K562 (cell line): ENCODE results near the gene PPP1R14D. TPM values are rescaled to one million over a fixed set of nuclear protein-coding genes. Genes with fewer than 3 reads are reported as not detected.

Experiments
- ADNP ChIP-seq: fragments of 200-800 bp; sonication (Bioruptor generic); IDR thresholded peaks from 2 replicates; pipeline ENCODE4 v1.6.1; 2016; ENCODE audit warnings: missing genetic modification characterization, missing compliant biosample characterization
- CHAMP1 ChIP-seq: fragments of 450-650 bp; IDR thresholded peaks from 2 replicates; pipeline ENCODE4 v1.6.1; 2016; ENCODE audit warnings: mild to moderate bottlenecking
- DNMT1 ChIP-seq: fragments of 450-650 bp; IDR thresholded peaks from 2 replicates; pipeline ENCODE4 v1.6.1; 2016; ENCODE audit warnings: antibody characterized with exemption, mild to moderate bottlenecking
- GABPB2 ChIP-seq: fragments of 250-450 bp; sonication (Bioruptor Pico); conservative IDR thresholded peaks from 2 replicates; pipeline ENCODE4 v1.5.1; 2021; ENCODE audit warnings: mild to moderate bottlenecking
- KLF13 ChIP-seq: fragments of 450-650 bp; IDR thresholded peaks from 2 replicates; pipeline ENCODE4 v1.6.1; 2016; ENCODE audit warnings: missing genetic modification characterization, low read depth, mild to moderate bottlenecking, missing compliant biosample characterization, moderate library complexity, borderline replicate concordance
- PATZ1 ChIP-seq: fragments of 250-450 bp; sonication (Bioruptor Pico); IDR thresholded peaks from 2 replicates; pipeline ENCODE4 v1.5.0; 2020; ENCODE audit warnings: mild to moderate bottlenecking, borderline replicate concordance
- PCBP1 ChIP-seq: fragments of 200-400 bp; formaldehyde crosslinking; IDR thresholded peaks from 2 replicates; pipeline ENCODE4 v1.6.1; 2018; ENCODE audit warnings: mild to moderate bottlenecking, low read depth, low read length; ENCODE audit not compliant: poor library complexity, severe bottlenecking
- RFX1 ChIP-seq: fragments of 450-650 bp; IDR thresholded peaks from 2 replicates; pipeline ENCODE4 v1.6.1; 2016; ENCODE audit warnings: mild to moderate bottlenecking, moderate library complexity
- TFE3 ChIP-seq: fragments of 450-650 bp; formaldehyde crosslinking; IDR thresholded peaks from 2 replicates; pipeline ENCODE4 v1.4.0; 2020; ENCODE audit warnings: mild to moderate bottlenecking, mixed read lengths
- ZNF140 ChIP-seq: fragments of 250-450 bp; sonication (Bioruptor Pico); IDR thresholded peaks from 2 replicates; pipeline ENCODE4 v1.8.0; 2021; ENCODE audit warnings: moderate library complexity, mild to moderate bottlenecking, inconsistent platforms
- ZNF512 ChIP-seq: IDR thresholded peaks from 2 replicates; pipeline ENCODE4 v1.6.1; 2016; ENCODE audit warnings: missing genetic modification characterization, missing compliant biosample characterization
- ZNF609 ChIP-seq: sonication (generic); formaldehyde crosslinking; IDR thresholded peaks from 2 replicates; pipeline ENCODE4 v1.8.1; 2023; ENCODE audit warnings: missing genetic modification reagents, mild to moderate bottlenecking, borderline replicate concordance
- polyA plus RNA-seq, 8 experiments: library from polyadenylated mRNA; depleted of rRNA in 4 of 8; stranded (reverse) in 5 of 8; unstranded in 3 of 8; fragments of >200 nt; fragmentation: Nextera tagmentation in 2 of 8; fragmentation: Illumina TruSeq in 1 of 8; extraction: Ambion mirVana in 2 of 8; extraction: Trizol in 1 of 8; gene quantifications; 2 replicates each; pipeline versions ENCODE4 v1.2.1 to v1.2.3, GENCODE V29; 2011 to 2014; ENCODE audit warnings: inconsistent platforms in 1 of 8, missing spikeins in 1 of 8
- total RNA-seq, 7 experiments: library from RNA; depleted of rRNA in 6 of 7; stranded (reverse); fragments of >200 nt in 6 of 7; fragmentation: Illumina TruSeq in 2 of 7; extraction: Trizol in 2 of 7; gene quantifications; 2 replicates each; pipeline versions ENCODE4 v1.2.1 to v1.2.3, GENCODE V29; 2011 to 2021; ENCODE audit warnings: low replicate concordance in 1 of 7

Gene PPP1R14D
- total and polyA plus RNA-seq, 9 of the 15 experiments (the other 6 are each of a cell fraction or from before 2014, with no cell fraction given): 0.11 to 0.18 TPM; not detected in 7

- TF ChIP-seq ZNF609 (CRISPR knock-in tag): no peak
- no peak for TF ChIP-seq PATZ1 (CRISPR knock-in tag)
- 0 out of 2 replicates have a peak, but pooled peaks have one; percentile 29 for TF ChIP-seq KLF13 (tag)
- TF ChIP-seq DNMT1: no peak
- TF ChIP-seq GABPB2: no peak
- TF ChIP-seq CHAMP1: no peak
- no peak for TF ChIP-seq ZNF512
- TF ChIP-seq ZNF140 (CRISPR knock-in tag): no peak
- no peak for TF ChIP-seq ADNP (tag)
- TF ChIP-seq RFX1: no peak
- TF ChIP-seq PCBP1: no peak
- TF ChIP-seq TFE3 (CRISPR knock-in tag): no peak
Measured at GRCh38 chr15:40873694-40874561, 45.4 kb upstream of the PPP1R14D start, which contains the start of gene RHOV (continued).
